ENCODE results near the gene SEC22C.

SEC22C gene

DNA sequence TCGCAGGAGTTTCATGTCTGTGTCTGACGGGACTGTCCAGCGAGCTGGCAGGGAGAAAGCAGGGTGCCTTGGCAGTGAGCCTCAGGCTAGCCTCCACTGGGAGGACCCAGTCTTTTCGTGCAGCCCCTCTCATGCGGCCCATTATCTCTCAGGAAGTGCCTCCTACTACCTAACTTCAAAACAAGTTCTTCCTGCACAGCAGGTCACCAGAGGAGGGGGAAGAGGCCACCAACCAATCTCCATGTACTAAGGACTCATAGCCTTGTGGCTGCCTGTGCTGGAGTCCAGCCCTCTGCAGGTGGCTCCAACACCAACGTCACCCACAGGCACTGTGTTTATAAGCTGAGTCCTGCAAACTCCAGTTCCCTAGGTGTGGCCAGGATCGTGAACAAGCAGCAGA lies 74.5 kb downstream of the SEC22C start:
- peaks cover 59 to 70% of the 10 kb centered on the region in 2 experiments for H3K27me3 ChIP-seq (ENCODE audit: control insufficient read depth in 1 of 2, insufficient read depth in 1 of 2, low read length in 2 of 2)
- no peak overlapping the region for H2AFZ ChIP-seq (ENCODE audit: low read depth, low read length)
- H2BK15ac ChIP-seq (ENCODE audit: low read depth, poor library complexity, severe bottlenecking): no peak overlapping the region
- peak overlapping the region in 1 of 2 experiments; percentile 48 for H3K14ac ChIP-seq (ENCODE audit: low read length in 2 of 2)
- WGBS: 43% methylated on average over 7 of the region's 7 CpGs
- no peak for DNase-seq
- no peaks in the 10 kb centered on the region for H3K9me3 ChIP-seq (ENCODE audit: control insufficient read depth, low read length)
- no peaks in the 10 kb centered on the region for H3K36me3 ChIP-seq (ENCODE audit: control insufficient read depth in 1 of 2, insufficient read depth in 2 of 2, low read depth in 1 of 2, low read length in 2 of 2)
- no peak overlapping the region for H3K4me2 ChIP-seq (ENCODE audit: low read length, poor library complexity, severe bottlenecking)
- no peak overlapping the region for H2AK5ac ChIP-seq (ENCODE audit: low read length, severe bottlenecking)
- H2BK120ac ChIP-seq (ENCODE audit: low read depth, low read length): no peak overlapping the region
- H2BK12ac ChIP-seq (ENCODE audit: low read length in 2 of 2): no peak overlapping the region
- no peak overlapping the region for H2BK5ac ChIP-seq (ENCODE audit: low read depth, low read length, poor library complexity, severe bottlenecking)
- H4K8ac ChIP-seq (ENCODE audit: low read length): no peak overlapping the region
- no peak overlapping the region for H3K4ac ChIP-seq (ENCODE audit: low read depth in 1 of 2, low read length in 2 of 2)
- no peak overlapping the region for H3K18ac ChIP-seq (ENCODE audit: low read depth in 1 of 2, low read length in 2 of 2)
- H3K4me3 ChIP-seq (ENCODE audit: insufficient read depth in 1 of 2, low read depth in 1 of 2, low read length in 2 of 2): no peak overlapping the region
- no peak overlapping the region for H4K91ac ChIP-seq (ENCODE audit: low read length)
- no peaks in the 10 kb centered on the region for H3K79me1 ChIP-seq (replicated peaks; ENCODE audit: low read length, poor library complexity, severe bottlenecking)
- no peak overlapping the region for H3K9ac ChIP-seq (ENCODE audit: low read length)
- no peak overlapping the region for H3K27ac ChIP-seq (ENCODE audit: low read length, poor library complexity, severe bottlenecking)
- H3K23ac ChIP-seq (ENCODE audit: low read length in 2 of 2): no peak overlapping the region
- H3K4me1 ChIP-seq (ENCODE audit: control insufficient read depth, insufficient read depth, low read depth, low read length): peaks cover 7% of the 10 kb centered on the region

DNA sequence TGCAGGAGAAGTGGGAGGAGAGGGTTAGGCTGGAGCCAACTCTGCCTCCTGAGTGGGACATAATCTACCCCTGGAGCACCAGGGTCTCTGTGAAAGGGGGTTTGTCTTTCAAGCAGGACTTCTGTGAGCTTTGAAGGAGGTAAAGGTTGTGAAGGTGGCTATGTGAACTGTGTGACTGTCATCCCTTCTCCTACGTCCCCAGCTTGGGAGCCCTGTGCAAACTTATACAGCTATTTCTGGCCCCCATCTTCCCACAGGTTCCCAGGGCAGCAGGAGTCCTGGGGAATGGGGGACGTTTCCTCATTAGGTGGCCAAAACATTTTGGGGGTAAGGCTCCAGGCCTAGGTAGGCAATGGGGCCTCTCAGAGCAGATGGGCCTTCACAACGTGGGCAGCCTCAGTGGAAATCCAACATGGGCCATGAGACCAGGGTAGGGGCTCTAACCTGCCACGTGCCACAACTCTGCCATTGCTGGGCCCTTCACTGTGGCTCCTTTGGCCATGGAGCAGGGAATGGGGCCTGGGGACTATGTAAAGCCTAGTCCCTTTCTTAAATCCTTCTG lies 75.8 kb downstream of the SEC22C start:
- H3K9me3 ChIP-seq (ENCODE audit: control insufficient read depth, low read length): no peaks in the 10 kb centered on the region
- H2AK5ac ChIP-seq (ENCODE audit: low read length, severe bottlenecking): no peak overlapping the region
- no peak overlapping the region for H2BK120ac ChIP-seq (ENCODE audit: low read depth, low read length)
- no peak overlapping the region for H3K9ac ChIP-seq (ENCODE audit: low read length)
- no peak for DNase-seq
- H3K4me3 ChIP-seq (ENCODE audit: insufficient read depth in 1 of 2, low read depth in 1 of 2, low read length in 2 of 2): no peak overlapping the region
- 83% methylated on average over 4 of the region's 4 CpGs for WGBS
- no peak overlapping the region for H2BK12ac ChIP-seq (ENCODE audit: low read length in 2 of 2)
- H4K8ac ChIP-seq (ENCODE audit: low read length): no peak overlapping the region
- no peak overlapping the region for H2BK15ac ChIP-seq (ENCODE audit: low read depth, poor library complexity, severe bottlenecking)
- no peak overlapping the region for H3K14ac ChIP-seq (ENCODE audit: low read length in 2 of 2)
- peaks cover 64 to 76% of the 10 kb centered on the region in 2 experiments for H3K27me3 ChIP-seq (ENCODE audit: control insufficient read depth in 1 of 2, insufficient read depth in 1 of 2, low read length in 2 of 2)
- no peak overlapping the region for H2AFZ ChIP-seq (ENCODE audit: low read depth, low read length)
- H3K79me1 ChIP-seq (replicated peaks; ENCODE audit: low read length, poor library complexity, severe bottlenecking): no peaks in the 10 kb centered on the region
- H4K91ac ChIP-seq (ENCODE audit: low read length): no peak overlapping the region
- no peak overlapping the region for H2BK5ac ChIP-seq (ENCODE audit: low read depth, low read length, poor library complexity, severe bottlenecking)
- H3K36me3 ChIP-seq (ENCODE audit: control insufficient read depth in 1 of 2, insufficient read depth in 2 of 2, low read depth in 1 of 2, low read length in 2 of 2): no peaks in the 10 kb centered on the region
- no peak overlapping the region for H3K4ac ChIP-seq (ENCODE audit: low read depth in 1 of 2, low read length in 2 of 2)
- H3K4me1 ChIP-seq (ENCODE audit: control insufficient read depth, insufficient read depth, low read depth, low read length): peaks cover 18% of the 10 kb centered on the region
- H3K27ac ChIP-seq (ENCODE audit: low read length, poor library complexity, severe bottlenecking): no peak overlapping the region
- H3K18ac ChIP-seq (ENCODE audit: low read depth in 1 of 2, low read length in 2 of 2): no peak overlapping the region
- no peak overlapping the region for H3K4me2 ChIP-seq (ENCODE audit: low read length, poor library complexity, severe bottlenecking)
- H3K23ac ChIP-seq (ENCODE audit: low read length in 2 of 2): no peak overlapping the region

DNA sequence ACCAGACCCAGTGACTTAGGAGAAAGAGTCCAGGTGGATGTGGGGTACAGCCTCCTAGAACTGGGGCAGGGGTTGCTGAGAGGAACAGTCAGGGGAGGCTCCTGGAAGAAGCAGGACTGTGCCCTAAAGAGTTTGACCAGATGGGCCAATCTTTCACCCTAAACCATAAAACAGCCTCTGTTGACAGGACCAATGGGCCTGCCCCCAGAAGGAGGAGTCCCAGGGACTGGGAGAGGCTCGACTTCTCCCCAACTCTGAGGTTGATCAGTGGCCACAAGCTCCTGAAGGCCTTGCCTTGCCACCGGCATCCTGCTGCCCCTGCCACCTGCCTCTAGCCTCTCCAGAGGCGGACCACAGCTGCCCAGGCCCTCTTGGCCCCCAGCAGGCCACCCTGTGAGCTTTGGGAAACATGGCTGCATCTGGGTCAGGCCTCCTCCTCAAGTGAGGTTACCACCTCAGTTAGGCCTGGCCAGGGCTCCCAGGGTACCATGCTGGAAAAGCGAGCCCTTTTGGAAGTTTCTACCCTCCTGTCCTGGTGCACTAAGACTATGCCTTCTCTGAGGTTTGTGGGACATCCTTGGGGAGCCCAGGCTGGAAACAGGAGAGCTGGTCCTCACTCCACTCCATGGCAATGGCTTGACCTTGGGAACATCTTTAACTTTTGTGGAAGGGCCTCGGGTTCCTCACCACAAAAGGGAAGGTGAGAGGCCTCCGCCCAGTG lies 76.5 kb downstream of the SEC22C start:
- no peak overlapping the region for H2AFZ ChIP-seq (ENCODE audit: low read depth, low read length)
- no peak overlapping the region for H3K4ac ChIP-seq (ENCODE audit: low read depth in 1 of 2, low read length in 2 of 2)
- no peak overlapping the region for H4K91ac ChIP-seq (ENCODE audit: low read length)
- no peak overlapping the region for H3K4me3 ChIP-seq (ENCODE audit: insufficient read depth in 1 of 2, low read depth in 1 of 2, low read length in 2 of 2)
- H3K79me1 ChIP-seq (replicated peaks; ENCODE audit: low read length, poor library complexity, severe bottlenecking): no peaks in the 10 kb centered on the region
- no peak overlapping the region for H2AK5ac ChIP-seq (ENCODE audit: low read length, severe bottlenecking)
- H3K14ac ChIP-seq (ENCODE audit: low read length in 2 of 2): no peak overlapping the region
- 90% methylated on average over 6 of the region's 6 CpGs for WGBS
- DNase-seq: no peak
- H2BK12ac ChIP-seq (ENCODE audit: low read length in 2 of 2): no peak overlapping the region
- no peak overlapping the region for H3K9ac ChIP-seq (ENCODE audit: low read length)
- H3K23ac ChIP-seq (ENCODE audit: low read length in 2 of 2): no peak overlapping the region
- peaks cover 64 to 81% of the 10 kb centered on the region in 2 experiments for H3K27me3 ChIP-seq (ENCODE audit: control insufficient read depth in 1 of 2, insufficient read depth in 1 of 2, low read length in 2 of 2)
- no peak overlapping the region for H3K27ac ChIP-seq (ENCODE audit: low read length, poor library complexity, severe bottlenecking)
- no peak overlapping the region for H4K8ac ChIP-seq (ENCODE audit: low read length)
- H2BK120ac ChIP-seq (ENCODE audit: low read depth, low read length): no peak overlapping the region
- peaks cover 18% of the 10 kb centered on the region for H3K4me1 ChIP-seq (ENCODE audit: control insufficient read depth, insufficient read depth, low read depth, low read length)
- H2BK5ac ChIP-seq (ENCODE audit: low read depth, low read length, poor library complexity, severe bottlenecking): no peak overlapping the region
- H3K36me3 ChIP-seq (ENCODE audit: control insufficient read depth in 1 of 2, insufficient read depth in 2 of 2, low read depth in 1 of 2, low read length in 2 of 2): no peaks in the 10 kb centered on the region
- H3K18ac ChIP-seq (ENCODE audit: low read depth in 1 of 2, low read length in 2 of 2): no peak overlapping the region
- H2BK15ac ChIP-seq (ENCODE audit: low read depth, poor library complexity, severe bottlenecking): no peak overlapping the region
- no peaks in the 10 kb centered on the region for H3K9me3 ChIP-seq (ENCODE audit: control insufficient read depth, low read length)
- no peak overlapping the region for H3K4me2 ChIP-seq (ENCODE audit: low read length, poor library complexity, severe bottlenecking)

DNA sequence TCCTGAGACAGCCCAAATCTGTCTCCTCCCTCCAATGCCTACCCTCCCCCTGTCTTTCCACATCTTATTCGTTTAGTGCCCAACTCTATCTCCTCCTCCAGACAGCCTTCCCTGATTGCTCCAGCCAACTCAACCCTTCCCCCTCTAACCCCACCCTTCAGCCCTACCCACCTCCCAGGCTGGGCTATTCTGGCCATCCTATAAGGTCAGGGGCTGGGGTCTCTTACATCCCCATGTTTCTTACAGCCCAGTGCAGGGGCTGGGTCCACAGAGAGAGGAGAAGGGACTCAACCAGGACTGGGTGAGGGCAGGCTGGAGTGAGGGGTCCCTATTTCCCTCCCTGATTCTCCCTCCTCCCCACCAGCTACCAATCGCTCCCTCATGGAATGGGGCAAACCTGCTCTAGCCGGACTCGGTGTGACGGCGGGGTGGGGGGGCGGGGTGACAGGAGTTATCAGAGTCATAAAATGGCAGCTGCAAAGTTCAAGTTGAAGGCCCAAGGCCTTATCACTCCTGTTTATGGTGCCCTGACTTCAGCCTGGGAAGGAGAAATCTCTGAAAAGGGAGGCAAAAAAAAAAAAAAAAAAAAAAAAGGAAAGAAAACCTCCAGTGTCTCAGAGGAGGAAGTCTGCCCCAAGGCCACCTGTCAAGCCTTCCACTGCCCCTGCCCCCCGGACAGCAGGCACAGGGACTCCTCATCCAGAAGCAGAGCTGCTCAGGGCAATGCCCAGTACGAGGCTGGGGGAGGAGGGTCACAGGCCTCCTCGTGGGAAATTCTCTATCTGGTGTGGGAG lies 77.2 kb downstream of the SEC22C start:
- Histone ChIP-seq H3K4me1 (ENCODE audit: control insufficient read depth, insufficient read depth, low read depth, low read length) (peaks cover 18% of the 10 kb centered on the region), H3K27me3 (ENCODE audit: control insufficient read depth in 1 of 2, insufficient read depth in 1 of 2, low read length in 2 of 2) (peaks cover 59 to 81% of the 10 kb centered on the region in 2 experiments)

More for the DNA sequence above, 77.2 kb downstream of the SEC22C start:
- H3K9me3 ChIP-seq (ENCODE audit: control insufficient read depth, low read length): no peaks in the 10 kb centered on the region
- H2BK12ac ChIP-seq (ENCODE audit: low read length in 2 of 2): no peak overlapping the region
- H3K14ac ChIP-seq (ENCODE audit: low read length in 2 of 2): no peak overlapping the region
- H2AFZ ChIP-seq (ENCODE audit: low read depth, low read length): no peak overlapping the region
- H2BK120ac ChIP-seq (ENCODE audit: low read depth, low read length): no peak overlapping the region
- H2BK5ac ChIP-seq (ENCODE audit: low read depth, low read length, poor library complexity, severe bottlenecking): no peak overlapping the region
- H3K18ac ChIP-seq (ENCODE audit: low read depth in 1 of 2, low read length in 2 of 2): no peak overlapping the region
- no peak overlapping the region for H4K8ac ChIP-seq (ENCODE audit: low read length)
- WGBS: 80% methylated on average over 10 of the region's 10 CpGs
- no peaks in the 10 kb centered on the region for H3K79me1 ChIP-seq (replicated peaks; ENCODE audit: low read length, poor library complexity, severe bottlenecking)
- no peak for DNase-seq
- no peak overlapping the region for H2AK5ac ChIP-seq (ENCODE audit: low read length, severe bottlenecking)
- H3K27ac ChIP-seq (ENCODE audit: low read length, poor library complexity, severe bottlenecking): no peak overlapping the region
- H3K9ac ChIP-seq (ENCODE audit: low read length): no peak overlapping the region
- no peak overlapping the region for H3K23ac ChIP-seq (ENCODE audit: low read length in 2 of 2)
- H3K4me2 ChIP-seq (ENCODE audit: low read length, poor library complexity, severe bottlenecking): no peak overlapping the region
- H2BK15ac ChIP-seq (ENCODE audit: low read depth, poor library complexity, severe bottlenecking): no peak overlapping the region
- H3K4me3 ChIP-seq (ENCODE audit: insufficient read depth in 1 of 2, low read depth in 1 of 2, low read length in 2 of 2): no peak overlapping the region
- no peaks in the 10 kb centered on the region for H3K36me3 ChIP-seq (ENCODE audit: control insufficient read depth in 1 of 2, insufficient read depth in 2 of 2, low read depth in 1 of 2, low read length in 2 of 2)
- no peak overlapping the region for H3K4ac ChIP-seq (ENCODE audit: low read depth in 1 of 2, low read length in 2 of 2)
- H4K91ac ChIP-seq (ENCODE audit: low read length): no peak overlapping the region
